Amniotic epithelial cell (primary cell): ENCODE measurements around the gene KRT7.

Experiments used
- DNase-seq: peaks from one replicate; pipeline ENCODE4 v3.0.0-alpha.2; 2010; ENCODE audit warnings: low read depth

KRT7 gene

DNA sequence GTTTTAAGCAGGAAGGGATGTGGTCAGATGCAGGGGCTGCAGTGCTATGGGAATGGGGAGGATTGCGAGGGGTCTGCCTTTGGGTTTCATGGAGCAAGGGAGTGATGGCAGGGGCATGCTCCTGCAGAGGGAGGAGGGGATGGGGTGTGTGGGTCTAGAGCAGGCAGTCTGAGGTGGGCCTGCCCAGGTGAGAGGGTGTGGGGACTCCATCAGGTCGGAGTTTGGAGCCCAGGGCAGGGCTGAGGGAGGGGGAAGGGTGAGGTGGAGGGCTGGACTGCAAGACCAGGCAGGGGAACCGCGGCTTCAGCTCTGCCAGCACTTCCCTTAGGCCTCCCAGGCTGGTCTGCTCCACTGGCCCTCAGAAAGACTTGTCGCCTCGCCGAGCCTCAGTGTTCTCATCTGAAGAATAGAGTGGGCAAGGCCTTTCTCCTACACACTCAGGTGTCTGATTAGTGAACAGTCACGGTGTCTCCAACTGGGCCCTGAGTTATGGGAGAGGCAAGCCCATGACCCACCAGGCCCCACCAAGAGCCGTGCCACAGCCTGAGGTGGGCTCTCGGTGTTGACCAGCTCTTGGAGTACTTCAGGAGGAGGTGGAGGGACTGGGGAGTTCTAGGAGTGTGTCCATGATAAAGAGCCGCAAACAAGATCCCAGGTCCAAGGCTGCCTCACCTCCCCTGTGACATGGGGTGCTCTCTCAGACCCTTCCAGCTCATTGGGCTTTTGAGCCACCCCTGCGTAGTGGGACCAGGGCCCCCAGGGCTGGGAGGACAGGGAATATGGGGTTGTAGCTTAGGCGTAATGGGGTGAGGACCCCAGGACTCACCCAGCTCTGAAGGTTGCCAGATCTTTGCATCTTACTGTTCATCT lies 21.1 kb upstream of the KRT7 start:
- DNase-seq, result no peak

DNA sequence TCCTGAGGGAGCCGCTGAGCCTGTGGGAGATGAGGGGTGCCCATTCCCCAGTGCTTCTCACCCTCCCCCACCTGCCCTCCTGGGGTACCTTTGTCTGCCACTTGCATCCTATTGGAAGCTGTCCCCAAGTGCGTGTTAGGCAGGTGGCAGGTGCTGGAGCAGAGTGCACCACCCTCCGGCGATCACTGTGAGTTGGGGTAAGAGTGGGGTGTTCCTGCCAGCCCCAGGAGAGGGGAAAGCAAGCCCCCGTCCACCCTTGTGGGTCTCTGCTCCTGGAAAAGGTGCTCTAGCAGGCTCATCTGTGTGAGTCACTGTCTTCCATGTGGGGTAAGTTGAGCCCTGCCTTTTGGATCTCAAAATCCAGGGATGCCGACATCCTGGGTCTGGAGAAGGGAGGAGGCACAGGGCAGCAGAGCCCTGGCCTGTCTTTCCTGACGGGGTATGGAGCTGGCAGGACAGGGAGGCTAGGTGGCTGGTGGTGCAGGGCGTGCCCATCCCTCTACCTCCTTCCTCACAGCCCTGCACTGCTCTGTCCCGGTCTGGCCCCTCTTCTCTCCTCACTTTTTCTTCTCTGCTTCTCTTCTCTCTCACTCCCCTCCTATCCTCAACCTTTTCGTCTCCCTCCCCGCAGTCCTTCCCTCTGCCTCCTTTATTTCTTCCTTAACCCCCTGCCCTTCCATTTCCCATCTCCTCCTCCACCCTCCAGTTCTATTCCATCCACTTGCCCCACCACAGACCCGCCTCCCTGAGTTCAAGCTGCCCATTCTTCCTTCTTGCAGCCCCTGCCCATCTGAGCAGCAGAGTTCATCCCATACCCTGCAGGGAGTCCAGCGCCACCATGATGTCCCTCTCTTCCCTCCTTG lies 20.1 kb upstream of the KRT7 start:
- DNase-seq, result no peak

DNA sequence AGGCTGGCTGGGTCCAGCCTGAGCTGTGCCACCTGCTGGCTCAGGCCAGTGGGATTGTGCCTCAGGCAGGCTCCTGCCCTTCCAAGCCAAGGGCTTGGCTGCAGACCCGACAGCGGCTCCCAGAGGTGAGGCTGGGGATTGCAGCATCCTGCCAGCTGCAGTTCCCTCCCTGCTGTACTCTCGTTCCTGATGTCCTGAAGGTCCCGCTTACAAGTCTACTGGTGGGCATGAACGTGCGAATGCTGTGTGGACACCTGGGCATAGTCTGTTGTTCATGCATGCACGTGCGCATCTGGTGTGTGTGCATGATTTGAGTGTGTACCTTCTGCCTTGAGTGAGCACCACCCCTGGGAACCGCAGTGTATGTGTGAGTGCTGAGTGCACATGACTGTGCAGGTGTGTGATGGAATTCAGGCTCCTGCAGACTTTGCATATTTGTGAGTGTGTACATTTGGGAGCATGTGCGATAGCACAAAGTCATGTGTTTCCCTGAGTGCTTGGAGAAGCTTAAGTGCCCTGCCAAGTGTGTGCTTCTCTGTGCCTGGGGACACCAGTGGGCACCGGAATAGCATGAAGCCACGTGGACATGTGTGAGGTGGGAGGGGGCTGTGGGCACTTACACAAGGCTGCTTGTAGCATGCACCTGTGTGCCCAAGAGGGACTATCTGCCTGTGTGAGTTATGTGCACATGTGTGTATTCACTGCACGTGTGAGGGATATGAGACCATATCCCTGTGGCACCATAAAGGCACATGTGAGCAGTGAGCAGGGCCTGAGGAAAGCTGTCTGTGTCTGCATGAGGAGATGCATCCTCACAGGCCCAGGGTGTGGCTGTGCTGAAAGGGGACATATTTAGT lies 19.3 kb upstream of the KRT7 start:
- DNase-seq, result peak; percentile 70

DNA sequence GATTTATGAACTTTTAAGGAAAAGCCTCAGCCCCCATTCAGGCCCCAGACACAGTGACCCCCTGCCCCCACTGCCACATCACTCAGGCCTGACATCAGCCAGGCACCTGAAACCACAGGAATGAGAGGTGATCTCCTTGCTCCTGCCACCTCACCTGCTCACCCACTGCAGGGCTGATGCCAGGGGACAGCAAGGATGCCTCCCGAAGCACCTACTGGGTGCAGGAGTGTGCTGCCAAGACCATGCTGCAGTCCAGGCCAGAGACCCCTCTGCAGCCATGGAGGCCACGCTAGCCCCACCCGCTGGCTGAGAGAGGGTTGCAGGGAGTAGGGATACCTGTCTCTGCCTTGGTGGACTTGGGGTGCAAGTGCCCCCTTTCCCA lies 18.6 kb upstream of the KRT7 start:
- no peak for DNase-seq

DNA sequence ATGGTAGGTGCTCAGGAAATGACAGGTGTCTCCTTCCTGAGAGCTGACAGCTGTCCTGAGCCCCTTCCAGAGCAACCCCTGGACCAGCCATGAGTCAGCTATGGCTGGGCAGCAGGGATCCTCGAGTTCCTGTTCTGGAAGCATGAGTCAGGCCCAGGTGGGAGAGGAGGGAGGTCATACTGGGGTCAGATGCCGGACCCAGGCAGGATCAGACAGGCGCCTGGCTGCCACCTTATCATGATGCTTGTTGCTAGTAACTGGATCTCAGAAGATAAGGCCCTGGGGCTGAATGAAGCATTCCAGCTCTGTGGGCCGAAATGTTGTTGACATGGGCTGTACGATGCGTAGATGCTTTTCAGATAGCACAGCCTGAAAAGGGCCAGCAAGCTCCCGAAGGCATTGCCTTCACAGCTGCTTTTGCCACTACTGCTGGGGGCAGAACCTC lies 17.4 kb upstream of the KRT7 start:
- DNase-seq, result peak; percentile 94

DNA sequence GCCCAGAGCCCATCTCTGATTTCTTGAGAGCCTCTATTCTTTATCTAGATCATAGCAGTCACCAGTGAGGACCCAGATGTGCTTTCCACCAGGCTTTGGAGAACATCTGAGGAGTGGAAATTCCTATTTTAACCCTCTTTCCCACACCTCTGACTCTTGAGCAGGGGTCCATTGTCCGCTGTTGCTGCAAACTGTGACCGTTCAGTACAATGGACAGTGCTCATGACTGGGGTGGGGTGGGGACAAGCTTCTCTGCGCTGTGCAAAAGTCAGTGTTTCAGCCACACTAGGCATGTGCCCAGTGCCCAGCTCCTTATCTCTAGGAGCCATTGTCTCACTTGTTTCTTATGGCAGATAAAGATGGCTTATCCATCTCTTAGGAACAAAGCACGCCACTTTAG lies 16.9 kb upstream of the KRT7 start:
- no peak for DNase-seq

DNA sequence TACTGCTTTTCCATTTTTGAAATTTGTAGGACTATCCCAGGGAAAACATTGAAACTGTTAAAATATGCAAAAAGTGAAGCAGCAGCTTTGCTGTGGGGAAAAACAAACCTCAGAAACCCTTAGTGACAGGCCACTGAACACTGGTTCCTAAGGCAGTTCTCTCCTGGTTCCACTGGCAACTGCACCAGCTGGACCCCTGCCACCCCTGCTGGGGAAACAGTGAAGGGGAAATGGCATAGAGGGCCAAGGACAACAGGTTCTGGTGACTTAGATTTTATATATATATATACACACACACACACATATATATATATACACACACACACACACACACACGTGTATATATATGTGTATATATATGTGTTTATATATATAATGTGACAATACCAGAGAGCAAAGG lies 16.2 kb upstream of the KRT7 start:
- no peak for DNase-seq

DNA sequence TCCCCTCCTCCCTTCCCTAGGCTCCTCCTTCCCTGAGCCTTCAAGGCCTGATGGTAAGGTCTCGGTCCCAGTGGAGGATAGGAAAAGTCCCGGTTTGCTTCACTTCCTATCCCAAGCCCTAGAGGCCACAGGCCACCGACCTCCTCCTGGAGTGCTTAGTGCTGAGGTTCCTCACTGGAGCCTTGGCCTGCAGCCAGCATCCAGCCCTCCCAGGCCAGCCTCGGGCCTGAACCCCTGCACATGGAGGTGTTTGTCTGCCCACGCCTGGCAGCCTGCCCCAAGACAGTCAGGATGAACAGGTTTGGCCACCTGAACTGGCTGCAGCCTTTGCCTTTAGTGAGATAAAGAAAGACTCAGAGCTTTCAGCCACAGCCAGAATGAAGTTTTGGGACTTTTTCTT lies 15.8 kb upstream of the KRT7 start:
- DNase-seq, result no peak

DNA sequence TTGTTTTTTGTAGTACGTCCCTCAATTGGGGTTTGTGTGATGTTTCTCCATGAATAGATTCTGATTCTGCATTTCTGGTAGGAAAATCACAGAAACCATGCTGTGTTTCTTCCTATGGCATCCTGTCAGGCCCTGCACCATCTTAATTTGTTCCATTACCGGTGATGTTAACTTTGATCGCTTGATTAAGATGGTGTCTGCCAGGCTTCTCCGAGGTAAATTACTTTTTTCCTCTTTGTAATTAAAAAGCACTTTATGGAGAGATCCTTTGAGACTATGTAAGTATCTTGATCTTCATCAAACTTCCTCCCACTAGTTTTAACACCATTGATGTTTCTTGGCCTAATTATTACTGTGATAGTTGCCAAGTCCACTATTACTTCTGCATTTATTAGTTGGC lies 15.0 kb upstream of the KRT7 start:
- DNase-seq, result no peak

DNA sequence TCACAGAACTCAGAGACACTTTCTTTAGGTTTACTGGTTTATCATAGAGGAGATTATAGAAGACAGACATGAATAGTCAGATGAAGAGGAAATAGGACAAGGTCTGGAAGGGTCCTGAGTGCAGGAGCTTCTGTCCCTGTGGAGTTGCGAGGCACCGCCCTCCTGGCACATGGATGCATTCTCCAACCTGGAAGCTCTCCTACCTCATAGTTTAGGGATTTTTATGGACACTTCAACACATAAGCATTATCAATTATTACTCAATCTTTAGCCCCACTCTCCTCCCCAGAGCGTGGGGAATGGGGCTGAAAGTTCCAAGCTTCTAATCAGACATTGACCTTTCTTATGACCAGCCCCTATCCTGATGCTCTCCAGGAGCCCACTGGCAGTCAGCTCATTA lies 12.6 kb upstream of the KRT7 start:
- no peak for DNase-seq

DNA sequence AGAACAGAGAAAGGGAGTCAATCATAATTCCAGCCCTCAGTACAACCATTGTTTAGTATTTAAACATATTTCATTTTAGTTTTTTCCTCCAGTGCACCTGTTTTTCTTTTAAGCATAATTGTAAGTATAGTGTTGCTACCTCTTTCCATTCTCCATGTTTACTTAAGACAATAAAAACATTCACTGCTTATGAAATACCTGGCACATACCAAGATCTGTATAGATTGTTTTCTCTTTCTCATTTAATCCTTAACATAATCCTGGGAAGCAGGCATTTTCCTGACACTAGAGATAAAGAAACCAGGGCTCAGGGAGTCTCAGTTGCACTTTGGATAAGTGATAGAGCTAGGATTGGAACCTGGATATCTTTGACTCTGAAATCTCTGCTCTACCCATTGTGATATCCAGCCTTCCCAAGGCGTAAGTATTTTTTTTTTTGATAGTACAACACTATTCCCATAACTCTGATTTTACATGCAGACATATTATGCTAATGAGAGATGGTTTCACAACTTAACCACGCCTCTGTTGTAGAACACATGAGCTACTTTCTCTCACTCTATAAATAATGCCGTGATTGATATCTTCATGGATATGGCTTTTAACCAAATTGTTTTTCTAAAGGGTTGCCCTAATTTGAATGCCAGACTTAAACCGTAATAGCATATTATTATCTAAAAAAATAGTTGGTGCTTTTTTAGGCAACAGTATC lies 11.8 kb upstream of the KRT7 start:
- peak; percentile 33 for DNase-seq

DNA sequence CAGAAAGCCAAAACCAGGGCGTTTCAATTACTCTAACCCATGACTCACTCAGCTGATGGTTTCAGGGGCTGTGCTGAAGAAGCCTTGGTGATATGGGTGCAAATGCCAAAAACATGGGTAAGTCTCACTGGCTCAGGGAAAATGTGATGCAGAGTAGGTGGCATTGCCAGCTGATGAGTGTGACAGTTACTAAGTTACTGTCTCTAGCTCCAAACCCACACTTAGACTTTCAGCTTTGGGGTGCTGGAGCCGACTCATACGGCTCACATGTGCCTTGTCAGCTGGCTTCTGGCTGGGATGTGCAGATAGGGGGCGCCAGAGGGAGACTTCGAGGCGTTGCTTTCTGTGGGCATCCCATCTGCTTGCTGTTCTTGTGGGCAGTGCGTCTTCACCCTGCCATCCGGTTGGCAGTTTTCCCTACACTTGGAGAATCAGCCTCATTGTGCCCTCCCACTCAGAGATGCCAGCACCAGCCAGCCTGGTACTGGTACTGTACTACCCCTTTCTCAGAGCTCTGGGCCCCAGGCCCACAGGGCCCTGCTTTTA lies 11.1 kb upstream of the KRT7 start:
- DNase-seq, result peak; percentile 28

DNA sequence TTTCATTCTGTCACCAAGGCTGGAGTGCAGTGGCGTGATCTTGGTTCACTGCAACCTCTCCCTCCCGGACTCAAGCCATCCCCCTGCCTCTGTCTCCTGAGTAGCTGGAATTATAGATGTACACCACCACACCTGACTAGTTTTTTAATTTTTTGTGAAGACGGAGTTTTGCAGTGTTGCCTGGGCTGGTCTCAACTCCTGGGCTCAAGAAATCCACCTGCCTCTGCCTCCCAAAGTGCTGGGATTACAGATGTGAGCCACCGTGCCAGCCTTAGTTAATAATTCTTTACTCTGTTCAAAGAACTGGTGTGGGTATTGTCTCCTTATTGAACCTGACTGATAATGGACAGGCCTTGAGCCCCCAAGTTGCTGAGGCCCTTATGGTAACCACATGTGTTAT lies 10.4 kb upstream of the KRT7 start:
- DNase-seq, result no peak

DNA sequence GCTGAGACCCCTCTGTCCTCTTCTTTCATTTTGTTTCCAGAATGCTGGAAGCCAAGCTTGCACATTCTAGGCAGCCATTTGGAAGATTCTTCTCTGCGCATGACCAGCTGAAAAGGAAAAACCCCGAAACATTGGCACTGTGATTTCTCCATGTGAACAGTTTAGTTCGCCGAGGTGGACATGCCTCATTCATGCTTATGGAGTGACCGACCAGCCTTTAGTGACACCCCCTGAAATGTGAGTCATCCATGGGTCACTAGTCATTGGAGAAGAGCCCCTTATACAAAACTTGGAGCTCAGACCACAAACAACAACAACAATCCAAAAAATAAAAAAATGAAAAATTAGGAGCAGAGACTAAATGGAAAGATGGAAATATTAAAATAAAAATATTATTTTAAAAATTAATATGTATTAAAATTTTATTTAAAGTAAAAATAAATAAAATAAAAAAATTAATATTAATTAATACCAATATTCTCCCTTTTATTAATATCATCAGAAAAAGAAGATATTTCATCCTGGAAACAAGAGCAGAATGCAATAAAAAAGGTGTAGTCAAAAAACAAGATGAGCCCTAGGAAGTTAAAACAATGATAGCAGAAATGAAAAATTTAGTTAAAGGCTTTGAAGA lies 9.5 kb upstream of the KRT7 start:
- DNase-seq, result no peak

DNA sequence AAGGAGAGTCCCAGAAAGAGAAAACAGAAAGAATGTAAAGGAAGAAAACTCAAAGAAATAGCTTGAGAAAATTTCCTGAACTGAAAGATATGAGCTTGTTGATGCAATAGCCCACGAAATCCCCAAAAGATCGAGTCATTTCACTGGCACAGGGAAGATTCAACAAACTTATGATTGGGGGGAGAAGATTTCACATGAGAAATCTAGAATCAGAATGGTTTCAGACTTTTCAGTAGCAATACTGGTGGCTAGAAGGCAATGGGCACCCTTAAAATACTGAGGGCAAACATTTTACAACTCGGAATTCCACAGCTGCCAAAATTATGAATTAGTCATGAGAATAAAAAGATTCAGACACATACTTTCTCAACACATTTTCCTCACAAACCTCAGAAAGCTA lies 8.9 kb upstream of the KRT7 start:
- peak; percentile 65 for DNase-seq

DNA sequence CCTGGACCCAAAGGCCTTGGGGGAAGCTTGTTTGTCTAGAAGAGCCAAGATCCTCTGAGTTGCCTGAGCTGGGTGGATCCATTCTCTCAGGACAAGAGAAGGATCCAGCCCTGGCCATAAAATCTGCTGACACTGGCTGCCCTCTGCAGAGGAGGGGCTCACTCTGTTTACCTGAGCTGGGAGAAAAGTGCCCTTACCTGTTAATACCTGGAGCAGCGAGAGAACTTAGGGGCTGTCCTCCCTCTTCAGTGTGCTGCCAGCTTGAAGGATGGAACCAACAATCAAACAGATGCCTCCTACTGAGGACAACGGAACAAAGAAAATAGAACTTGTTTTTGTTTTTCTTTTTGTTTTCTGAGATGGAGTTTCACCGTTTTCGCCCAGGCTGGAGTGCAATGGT lies 7.3 kb upstream of the KRT7 start:
- no peak for DNase-seq

DNA sequence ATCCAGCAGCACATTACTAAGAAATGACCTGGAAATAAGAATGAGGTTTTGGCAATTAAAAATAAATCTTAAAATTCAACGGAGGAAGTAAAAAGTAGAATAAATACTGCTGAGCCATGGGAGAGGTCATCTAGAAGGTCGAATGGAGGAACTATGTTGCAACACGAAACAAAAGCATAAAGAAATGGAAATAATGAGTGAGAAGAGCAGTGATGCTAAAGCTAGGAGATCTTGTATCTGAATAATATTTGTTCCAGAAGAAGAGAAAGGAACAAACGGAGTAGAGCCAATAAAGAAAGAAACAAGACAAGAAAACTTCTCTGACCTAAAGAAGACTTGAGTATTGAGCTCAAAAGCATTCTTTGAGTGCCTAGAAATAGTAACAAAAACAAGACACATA lies 6.6 kb upstream of the KRT7 start:
- DNase-seq, result no peak

DNA sequence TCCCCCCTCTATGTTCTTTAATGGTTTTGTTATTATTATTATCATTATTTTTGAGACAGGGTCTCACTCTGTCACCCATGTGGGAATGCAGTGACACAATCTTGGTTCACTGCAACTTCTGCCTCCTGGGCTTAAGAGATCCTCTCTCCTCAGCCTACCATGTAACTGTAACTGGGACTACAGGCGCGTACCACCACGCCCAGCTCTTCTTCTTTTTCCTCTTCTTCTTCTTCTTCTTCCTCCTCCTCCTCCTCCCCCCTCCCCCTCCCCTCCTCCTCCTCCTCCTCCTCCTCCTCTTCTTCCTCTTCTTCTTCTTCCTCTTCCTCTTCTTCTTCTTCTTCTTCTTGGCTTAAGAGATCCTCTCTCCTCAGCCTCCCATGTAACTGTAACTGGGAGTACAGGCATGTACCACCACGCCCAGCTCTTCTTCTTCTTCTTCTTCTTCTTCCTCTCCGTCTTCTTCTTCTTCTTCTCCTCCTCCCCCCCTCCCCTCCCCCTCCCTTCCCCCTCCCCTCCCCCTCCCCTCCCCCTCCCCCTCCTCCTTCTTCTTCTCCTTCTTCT lies 5.4 kb upstream of the KRT7 start:
- no peak for DNase-seq

DNA sequence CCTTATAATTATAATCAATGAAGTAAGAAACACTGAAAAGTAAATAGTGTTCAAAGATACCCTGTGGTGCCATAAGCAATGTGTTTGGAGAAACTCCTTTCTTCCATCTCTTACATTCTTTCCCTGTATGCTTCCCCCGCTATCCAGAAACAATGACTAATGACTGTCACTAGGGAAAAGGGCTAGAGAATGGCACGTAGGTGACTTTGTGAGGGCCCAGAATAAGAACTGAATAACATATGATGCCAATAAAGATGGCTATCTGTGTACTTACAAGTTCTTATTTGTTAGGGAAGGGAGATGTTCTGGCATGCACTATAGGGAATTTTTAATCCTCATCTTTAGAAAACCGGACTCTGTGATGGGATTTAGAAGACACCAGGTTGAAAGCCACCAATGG lies 4.7 kb upstream of the KRT7 start:
- no peak for DNase-seq

DNA sequence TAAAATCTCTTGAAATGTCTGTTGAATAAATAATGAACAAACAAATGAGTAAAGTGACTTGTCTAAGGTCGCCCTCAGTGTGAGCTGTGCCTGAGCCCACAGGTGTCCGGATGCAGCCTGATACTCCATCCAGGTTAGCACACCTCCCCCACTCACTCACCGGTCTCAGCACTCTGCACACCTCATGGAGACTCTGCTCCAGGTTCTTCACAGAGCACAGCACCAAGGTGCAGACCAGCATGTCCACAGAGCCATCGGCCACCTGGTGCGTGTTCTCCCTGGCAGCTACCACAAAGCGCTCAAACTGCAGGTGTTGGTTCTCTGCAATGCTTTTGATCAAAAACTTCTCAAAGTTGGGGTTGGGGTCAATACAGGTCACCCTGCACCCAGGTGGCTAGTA lies 4.1 kb upstream of the KRT7 start:
- no peak for DNase-seq
